ENCODE results near the gene UBFD1. TPM values are rescaled to one million over a fixed set of nuclear protein-coding genes. Genes with fewer than 3 reads are reported as not detected.

UBFD1 gene
- total RNA-seq, 1 experiment from 2014 or later: 89.6 TPM

DNA sequence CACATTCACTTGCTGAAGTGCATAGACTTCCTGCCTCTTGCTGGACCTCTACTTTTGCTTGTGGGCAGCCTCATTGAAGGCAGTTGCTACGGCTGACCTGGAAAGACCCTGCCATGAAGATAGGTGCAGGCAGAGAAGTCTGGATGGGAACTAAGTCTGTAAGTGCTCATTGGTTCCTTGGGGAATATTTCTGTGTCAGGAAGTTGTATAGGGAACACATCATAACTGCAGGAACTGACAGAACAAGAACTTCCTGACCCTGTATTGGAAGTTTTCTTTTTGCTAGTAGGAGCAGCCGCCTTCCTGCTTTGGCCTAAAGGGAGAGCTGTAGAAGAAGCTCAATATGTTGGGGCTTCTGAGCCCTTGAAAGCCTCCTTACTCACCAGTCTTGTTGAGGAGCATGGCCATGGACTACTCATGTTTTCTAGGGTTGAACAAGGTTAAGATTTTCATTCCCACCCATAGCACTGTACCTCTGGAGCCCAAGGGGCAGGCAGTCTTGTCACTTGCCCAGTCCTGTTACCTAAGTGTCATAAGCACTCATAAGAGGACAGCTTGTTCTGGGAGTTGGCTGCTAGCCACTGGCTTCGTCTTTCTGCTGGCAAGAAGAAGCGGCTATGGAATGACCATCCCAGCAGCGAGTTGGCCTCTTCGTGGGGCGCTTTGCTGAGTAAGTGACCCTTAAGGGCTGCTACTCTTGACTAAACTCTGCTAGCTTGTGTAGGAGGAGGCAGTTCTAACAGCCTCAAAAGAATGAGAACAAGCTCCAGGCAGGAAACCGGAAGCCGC is 7.2 kb downstream of the UBFD1 start:
- peaks cover 75 to 84% of the 10 kb centered on the region in 2 experiments for H3K36me3 ChIP-seq (ENCODE audit: control insufficient read depth in 1 of 2, insufficient read depth in 2 of 2, low read length in 2 of 2)
- intact Hi-C loops (cut with micrococcal nuclease): no loop called here

More for the DNA sequence above, 7.2 kb downstream of the UBFD1 start:
- Histone ChIP-seq H3K79me2 (ENCODE audit: insufficient read depth, low read length) (peaks cover 49% of the 10 kb centered on the region), H3K4me3 (replicated peaks in 1 of 2; ENCODE audit: low read depth in 1 of 2, low read length in 2 of 2) (no peak overlapping the region), H3K9me2 (ENCODE audit: insufficient read depth) (no peaks in the 10 kb centered on the region), H2AFZ (ENCODE audit: low read depth, low read length, poor library complexity, severe bottlenecking) (no peak overlapping the region), H3K27me3 (ENCODE audit: insufficient read depth, low read length) (no peaks in the 10 kb centered on the region), H3K27ac (ENCODE audit: low read depth, low read length) (no peak overlapping the region), H4K20me1 (ENCODE audit: insufficient read depth) (no peaks in the 10 kb centered on the region), H3K9me3 (ENCODE audit: control insufficient read depth in 1 of 2, insufficient read depth in 1 of 2, low read depth in 1 of 2, low read length in 2 of 2) (no peaks in the 10 kb centered on the region), H3K4me1 (ENCODE audit: control insufficient read depth in 1 of 2, insufficient read depth in 2 of 2, low read length in 2 of 2) (no peaks in the 10 kb centered on the region), H3K9ac (ENCODE audit: low read length) (no peak overlapping the region), H3K4me2 (ENCODE audit: low read length) (no peak overlapping the region)
- ATAC-seq (no peak), DNase-seq (ENCODE audit: low read depth, low spot score) (no peak)
- ChIA-PET POLR2A (no interaction called here), RAD21 (ENCODE audit: low non-redundant PET in 1 of 2, low total read pairs in 2 of 2, uncharacterized antibody in 2 of 2, unreplicated experiment in 2 of 2) (no interaction called here), CTCF (no interaction called here)
- BruUV-seq (replicated peaks): no TSS peak
- no peak for TF ChIP-seq SRF (IDR thresholded peaks at IDR 0.05; ENCODE audit: low read depth)
- TF ChIP-seq POLR2AphosphoS5 (IDR thresholded peaks at IDR 0.05; ENCODE audit: low read depth, low read length): no peak
- no peak for TF ChIP-seq YY1 (IDR thresholded peaks at IDR 0.05; ENCODE audit: extremely low read depth, insufficient replicate concordance, low read depth, low read length)
- no peak for TF ChIP-seq POLR2A (IDR thresholded peaks at IDR 0.05; ENCODE audit: borderline replicate concordance, extremely low read depth, insufficient read depth, insufficient read length)
- TF ChIP-seq, protein P1, sequence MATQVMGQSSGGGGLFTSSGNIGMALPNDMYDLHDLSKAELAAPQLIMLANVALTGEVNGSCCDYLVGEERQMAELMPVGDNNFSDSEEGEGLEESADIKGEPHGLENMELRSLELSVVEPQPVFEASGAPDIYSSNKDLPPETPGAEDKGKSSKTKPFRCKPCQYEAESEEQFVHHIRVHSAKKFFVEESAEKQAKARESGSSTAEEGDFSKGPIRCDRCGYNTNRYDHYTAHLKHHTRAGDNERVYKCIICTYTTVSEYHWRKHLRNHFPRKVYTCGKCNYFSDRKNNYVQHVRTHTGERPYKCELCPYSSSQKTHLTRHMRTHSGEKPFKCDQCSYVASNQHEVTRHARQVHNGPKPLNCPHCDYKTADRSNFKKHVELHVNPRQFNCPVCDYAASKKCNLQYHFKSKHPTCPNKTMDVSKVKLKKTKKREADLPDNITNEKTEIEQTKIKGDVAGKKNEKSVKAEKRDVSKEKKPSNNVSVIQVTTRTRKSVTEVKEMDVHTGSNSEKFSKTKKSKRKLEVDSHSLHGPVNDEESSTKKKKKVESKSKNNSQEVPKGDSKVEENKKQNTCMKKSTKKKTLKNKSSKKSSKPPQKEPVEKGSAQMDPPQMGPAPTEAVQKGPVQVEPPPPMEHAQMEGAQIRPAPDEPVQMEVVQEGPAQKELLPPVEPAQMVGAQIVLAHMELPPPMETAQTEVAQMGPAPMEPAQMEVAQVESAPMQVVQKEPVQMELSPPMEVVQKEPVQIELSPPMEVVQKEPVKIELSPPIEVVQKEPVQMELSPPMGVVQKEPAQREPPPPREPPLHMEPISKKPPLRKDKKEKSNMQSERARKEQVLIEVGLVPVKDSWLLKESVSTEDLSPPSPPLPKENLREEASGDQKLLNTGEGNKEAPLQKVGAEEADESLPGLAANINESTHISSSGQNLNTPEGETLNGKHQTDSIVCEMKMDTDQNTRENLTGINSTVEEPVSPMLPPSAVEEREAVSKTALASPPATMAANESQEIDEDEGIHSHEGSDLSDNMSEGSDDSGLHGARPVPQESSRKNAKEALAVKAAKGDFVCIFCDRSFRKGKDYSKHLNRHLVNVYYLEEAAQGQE (IDR thresholded peaks at IDR 0.05; ENCODE audit: low read depth): no peak
- TF ChIP-seq ZBTB33 (IDR thresholded peaks at IDR 0.05; ENCODE audit: extremely low read depth, insufficient replicate concordance, low read length): no peak
- TF ChIP-seq JUND (IDR thresholded peaks at IDR 0.05): no peak
- no peak for TF ChIP-seq ELF1 (IDR thresholded peaks at IDR 0.05; ENCODE audit: borderline replicate concordance, low read depth)
- TF ChIP-seq, protein P2, sequence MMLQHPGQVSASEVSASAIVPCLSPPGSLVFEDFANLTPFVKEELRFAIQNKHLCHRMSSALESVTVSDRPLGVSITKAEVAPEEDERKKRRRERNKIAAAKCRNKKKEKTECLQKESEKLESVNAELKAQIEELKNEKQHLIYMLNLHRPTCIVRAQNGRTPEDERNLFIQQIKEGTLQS (IDR thresholded peaks at IDR 0.05): no peak
- no peak for TF ChIP-seq FOSL1 (IDR thresholded peaks at IDR 0.05; ENCODE audit: low read depth)
- no peak for TF ChIP-seq CBX3 (IDR thresholded peaks at IDR 0.05; ENCODE audit: low read depth)
- TF ChIP-seq RAD21 (IDR thresholded peaks at IDR 0.05; ENCODE audit: low read depth): no peak

Measured in HCT116 (cell line).